LHCN-M2 (cell line): ENCODE data around the gene CBLL2. TPM values are rescaled to one million over a fixed set of nuclear protein-coding genes. Genes with fewer than 3 reads are reported as not detected.

ENCODE experiments used
- total RNA-seq: library from RNA; depleted of rRNA; stranded (reverse); fragments of >200 nt; gene quantifications from 2 replicates; pipeline ENCODE4 v1.2.3, GENCODE V29; 2014; rRNA removed

Gene CBLL2
- total RNA-seq, 1 experiment from 2014 or later: not detected

Other genes starting within 250 kb of the CBLL2 start
- gene PHEX, start 240.6 kb upstream of the CBLL2 start, total RNA-seq: 0.75 and 0.83 TPM in 2 replicates